Lung (tissue), 12 donors: Measurements from ENCODE around the gene PDZD2. TPM values are rescaled to one million over a fixed set of nuclear protein-coding genes. Genes with fewer than 3 reads are reported as not detected.

Experiments used
- ATAC-seq: fragments of 200-7000 bp; cut with Tn5 transposase; one replicate; pipeline ENCODE4 v1.9.1; 2020; ENCODE audit warnings: moderate number of reproducible peaks; ENCODE audit not compliant: insufficient read depth, low FRiP score
- DNase-seq, 3 donors: peaks; one replicate each; pipeline ENCODE4 v3.0.0-alpha.2; 2013 to 2017
- H3K27ac ChIP-seq, 2 donors: one replicate each; pipeline ENCODE4 v1.5.1; 2013; ENCODE audit warnings: mild to moderate bottlenecking in 2 of 2, moderate library complexity in 2 of 2, control low read depth in 1 of 2, inconsistent platforms in 1 of 2, low read depth in 1 of 2, low read length in 1 of 2
- H3K27me3 ChIP-seq, 3 donors: one replicate each; pipeline ENCODE4 v1.5.1; 2013; ENCODE audit warnings: low read length in 2 of 3; ENCODE audit not compliant: control insufficient read depth in 3 of 3, insufficient read depth in 3 of 3
- H3K36me3 ChIP-seq, 4 donors: one replicate each; pipeline ENCODE4 v1.5.1; 2013; ENCODE audit warnings: low read length in 4 of 4, mild to moderate bottlenecking in 1 of 4, moderate library complexity in 1 of 4; ENCODE audit not compliant: control insufficient read depth in 4 of 4, insufficient read depth in 4 of 4
- H3K4me1 ChIP-seq, 5 donors: one replicate each; pipeline ENCODE4 v1.5.1; 2013; ENCODE audit warnings: low read length in 5 of 5, mild to moderate bottlenecking in 2 of 5, moderate library complexity in 1 of 5; ENCODE audit not compliant: control insufficient read depth in 5 of 5, insufficient read depth in 5 of 5
- H3K4me3 ChIP-seq: one replicate; pipeline ENCODE4 v1.5.1; 2013; ENCODE audit warnings: mild to moderate bottlenecking, control low read depth, moderate library complexity
- H3K9ac ChIP-seq, 2 donors: one replicate each; pipeline ENCODE4 v1.5.1; 2013; ENCODE audit warnings: low read length in 2 of 2, control low read depth in 1 of 2; ENCODE audit not compliant: insufficient read depth in 1 of 2
- H3K9me3 ChIP-seq, 4 donors: one replicate each; pipeline ENCODE4 v1.5.1; 2013; ENCODE audit warnings: low read length in 3 of 4, mild to moderate bottlenecking in 1 of 4, moderate library complexity in 1 of 4; ENCODE audit not compliant: control insufficient read depth in 4 of 4, insufficient read depth in 3 of 4
- WGBS, 2 donors: extraction: QIAGEN DNeasy Blood & Tissue Kit; methylation state at CpG; one replicate each; pipeline ENCODE4 v1.1.7; 2013; 5-methylcytosine and 5-hydroxymethylcytosine counted together
- polyA plus RNA-seq, 2 donors: library from polyadenylated mRNA; stranded (reverse); fragments of 200-250 nt; gene quantifications; one replicate each; pipeline ENCODE4 v1.2.1, GENCODE V29; 2013
- total RNA-seq, 2 donors: library from RNA; depleted of rRNA in 1 of 2; stranded (reverse); fragments of >200 nt in 1 of 2; gene quantifications; one replicate each; pipeline ENCODE4 v1.2.1, GENCODE V29; 2014 to 2021
- TF ChIP-seq, protein P1 (sequence below): IDR thresholded peaks from 2 replicates; pipeline ENCODE4 v1.5.1; 2012; ENCODE audit warnings: mild to moderate bottlenecking; ENCODE audit errors: control extremely low read depth, extremely low read depth
- donor health status: control.
- donor health status: control.
- donor health status: Bipolar disorder and iron deficiency.
- donor health status: healthy.
- donor health status: DM: yes; HTN: yes; CAD: no.

The PDZD2 gene
- total and polyA plus RNA-seq, 4 donors, result 9.2 to 56.3 (median 24.8) TPM

DNA sequence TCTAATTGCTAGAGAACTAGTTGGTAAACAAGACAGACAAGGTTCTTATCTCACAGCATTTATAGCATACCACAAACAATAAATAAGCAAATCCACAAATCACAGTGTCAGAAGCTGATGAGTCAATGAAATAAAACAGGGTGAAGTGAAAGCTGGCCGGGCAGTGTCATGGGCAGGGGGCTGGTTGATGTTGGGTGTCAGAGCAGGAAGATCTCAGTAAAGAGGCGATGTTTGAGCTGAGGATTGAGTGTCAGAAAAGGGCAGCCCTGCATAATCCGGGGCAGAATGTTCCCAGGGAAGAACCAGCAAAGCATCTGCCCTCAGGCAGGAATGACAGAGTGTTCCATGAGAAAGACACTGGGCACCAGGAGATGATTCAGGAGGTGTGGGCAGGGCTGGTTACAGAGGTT, 351.8 kb downstream of the PDZD2 start:
- TF ChIP-seq, protein P1, sequence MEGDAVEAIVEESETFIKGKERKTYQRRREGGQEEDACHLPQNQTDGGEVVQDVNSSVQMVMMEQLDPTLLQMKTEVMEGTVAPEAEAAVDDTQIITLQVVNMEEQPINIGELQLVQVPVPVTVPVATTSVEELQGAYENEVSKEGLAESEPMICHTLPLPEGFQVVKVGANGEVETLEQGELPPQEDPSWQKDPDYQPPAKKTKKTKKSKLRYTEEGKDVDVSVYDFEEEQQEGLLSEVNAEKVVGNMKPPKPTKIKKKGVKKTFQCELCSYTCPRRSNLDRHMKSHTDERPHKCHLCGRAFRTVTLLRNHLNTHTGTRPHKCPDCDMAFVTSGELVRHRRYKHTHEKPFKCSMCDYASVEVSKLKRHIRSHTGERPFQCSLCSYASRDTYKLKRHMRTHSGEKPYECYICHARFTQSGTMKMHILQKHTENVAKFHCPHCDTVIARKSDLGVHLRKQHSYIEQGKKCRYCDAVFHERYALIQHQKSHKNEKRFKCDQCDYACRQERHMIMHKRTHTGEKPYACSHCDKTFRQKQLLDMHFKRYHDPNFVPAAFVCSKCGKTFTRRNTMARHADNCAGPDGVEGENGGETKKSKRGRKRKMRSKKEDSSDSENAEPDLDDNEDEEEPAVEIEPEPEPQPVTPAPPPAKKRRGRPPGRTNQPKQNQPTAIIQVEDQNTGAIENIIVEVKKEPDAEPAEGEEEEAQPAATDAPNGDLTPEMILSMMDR, result no peak
- no peak overlapping the region for H3K27ac ChIP-seq
- H3K4me1 ChIP-seq, result peaks cover 3 to 15% (median 11%) of the 10 kb centered on the region in 5 donors
- H3K27me3 ChIP-seq, result no peaks in the 10 kb centered on the region
- H3K9ac ChIP-seq, result no peak overlapping the region
- 80 to 82% methylated on average over 3 of the region's 3 CpGs for WGBS, 2 donors
- H3K36me3 ChIP-seq, result peaks cover 0 to 6% (median 0%) of the 10 kb centered on the region in 4 donors
- peaks cover 0 to 3% (median 0%) of the 10 kb centered on the region in 4 donors for H3K9me3 ChIP-seq
- ATAC-seq (no peak), DNase-seq (peak in 1 of 3 donors; percentile 21)
- H3K4me3 ChIP-seq, result no peak overlapping the region

DNA sequence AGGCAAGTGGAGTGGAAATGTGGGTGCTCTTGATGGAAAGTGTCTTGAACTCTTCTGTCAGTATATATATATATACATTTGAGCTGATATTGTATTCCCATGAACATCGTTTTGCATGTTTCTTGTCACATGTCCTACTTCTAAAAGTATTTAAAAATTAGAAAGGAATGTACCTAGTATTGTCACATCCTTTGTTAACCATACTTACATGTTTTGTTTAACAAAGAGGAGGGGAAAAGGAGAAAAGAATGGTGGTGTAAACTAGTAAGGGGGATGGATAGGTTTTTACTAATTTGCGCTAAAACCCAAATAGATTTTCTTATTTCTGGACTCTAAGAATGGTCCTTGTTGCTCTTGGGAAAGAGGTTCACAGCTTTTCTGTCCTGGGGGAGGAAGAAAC, 353.4 kb downstream of the PDZD2 start:
- WGBS, 2 donors, result 91 to 92% methylated on average over 2 of the region's 2 CpGs
- ATAC-seq, result no peak

DNA sequence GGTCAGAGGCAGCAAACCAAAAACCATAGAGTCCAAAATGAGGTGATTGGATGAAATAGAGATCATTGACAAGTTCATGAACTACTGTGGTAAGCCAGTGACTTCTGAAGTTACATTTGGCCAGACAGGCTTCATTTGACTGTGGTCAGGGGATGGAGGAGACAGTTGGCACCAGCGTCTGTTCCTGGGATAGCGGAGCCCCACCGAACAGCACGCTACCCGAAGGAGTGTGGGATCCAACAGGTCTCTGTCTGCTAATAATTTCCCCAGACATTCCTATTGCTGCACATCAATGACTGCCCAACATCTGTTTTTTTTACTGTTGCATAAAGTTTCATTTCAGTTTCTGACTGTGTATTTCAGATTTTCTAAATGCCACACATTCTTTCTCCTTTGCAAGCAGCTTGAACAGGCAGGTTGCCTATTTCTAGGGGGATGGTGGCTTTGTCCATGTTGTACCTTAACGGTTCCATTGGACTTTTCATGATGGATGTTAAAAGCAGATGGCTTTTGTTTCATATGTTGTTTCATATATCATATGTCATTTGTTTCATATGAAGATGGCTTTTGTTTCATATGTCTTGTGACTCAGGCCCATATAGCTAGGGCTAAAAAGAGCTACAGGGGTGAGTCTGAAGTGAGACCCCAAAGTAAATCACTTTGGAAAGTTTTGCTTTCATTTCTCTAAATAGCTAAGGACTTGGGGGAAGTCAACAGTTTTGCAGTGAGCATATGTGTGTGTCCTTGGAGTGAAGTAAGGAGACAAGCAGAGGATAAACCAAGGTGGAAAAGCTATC, 354.4 kb downstream of the PDZD2 start:
- no peak for ATAC-seq
- Histone ChIP-seq H3K4me1 (peaks cover 3 to 15% (median 8%) of the 10 kb centered on the region in 5 donors), H3K9ac (no peak overlapping the region), H3K9me3 (no peaks in the 10 kb centered on the region), H3K27ac (no peak overlapping the region), H3K36me3 (no peaks in the 10 kb centered on the region), H3K27me3 (no peaks in the 10 kb centered on the region), H3K4me3 (no peak overlapping the region)
- peak in 1 of 3 donors; percentile 25 for DNase-seq
- TF ChIP-seq, protein P1, result no peak
- WGBS, 2 donors, result 77 to 84% methylated on average over 6 of the region's 6 CpGs

More for the DNA sequence above, 353.4 kb downstream of the PDZD2 start:
- H3K36me3 ChIP-seq, result peaks cover 0 to 4% (median 0%) of the 10 kb centered on the region in 4 donors
- H3K27me3 ChIP-seq, result no peaks in the 10 kb centered on the region
- H3K9me3 ChIP-seq, result peaks cover 0 to 3% (median 0%) of the 10 kb centered on the region in 4 donors
- H3K27ac ChIP-seq, result no peak overlapping the region
- no peak overlapping the region for H3K4me3 ChIP-seq
- H3K4me1 ChIP-seq, result peaks cover 3 to 15% (median 11%) of the 10 kb centered on the region in 5 donors
- TF ChIP-seq, protein P1, result no peak
- no peak for DNase-seq
- no peak overlapping the region for H3K9ac ChIP-seq
